ENCODE data around the gene PCDH18. TPM values are rescaled to one million over a fixed set of nuclear protein-coding genes. Genes with fewer than 3 reads are reported as not detected.
"Not testable (repeated sequence)": the region's sequence is repeated elsewhere in the genome, so short reads cannot be mapped to it uniquely, and the experiment has no call there.

The PCDH18 gene
- polyA plus RNA-seq, 1 donor (not counting 4 experiments of a cell fraction or from before 2014, with no cell fraction given), result 0.08 TPM

DNA sequence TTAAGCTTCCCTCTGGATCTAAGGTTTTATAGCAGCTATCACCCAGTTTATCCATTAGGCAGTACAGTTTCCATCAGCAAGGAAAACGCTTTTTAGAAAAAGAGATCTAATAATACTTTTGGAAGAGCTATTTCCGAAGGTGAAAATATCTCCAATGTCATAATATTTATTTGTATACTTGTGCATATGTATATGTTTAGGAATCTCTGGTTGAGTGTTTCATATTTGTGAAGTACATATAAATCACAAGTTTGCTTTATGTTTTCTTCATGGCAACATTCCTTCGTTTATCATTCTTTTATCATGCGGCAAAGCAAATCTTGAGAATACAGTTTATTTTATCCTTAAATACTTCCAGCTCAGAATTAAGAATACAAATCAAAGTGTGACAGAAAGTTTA, 6.2 kb upstream of the PCDH18 start:
- no peak for FAIRE-seq

DNA sequence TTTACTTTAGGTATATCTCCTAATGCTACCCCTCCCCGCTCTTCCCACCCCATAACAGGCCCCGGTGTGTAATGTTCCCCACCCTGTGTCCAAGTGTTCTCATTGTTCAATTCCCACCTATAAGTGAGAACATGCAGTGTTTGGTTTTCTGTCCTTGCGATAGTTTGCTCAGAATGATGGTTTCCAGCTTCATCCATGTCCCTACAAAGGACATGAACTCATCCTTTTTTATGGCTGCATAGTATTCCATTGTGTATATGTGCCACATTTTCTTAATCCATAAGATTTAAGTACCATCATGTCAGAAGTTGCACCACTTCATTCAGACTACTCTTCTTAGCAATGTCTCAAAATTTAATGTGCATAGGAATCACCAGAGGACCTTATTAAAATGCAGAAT, 5.5 kb upstream of the PCDH18 start:
- H3K36me3 ChIP-seq (ENCODE audit: control insufficient read depth in 2 of 2, extremely low read depth in 1 of 2, insufficient read depth in 2 of 2, low read length in 2 of 2); H3K79me2 ChIP-seq (ENCODE audit: control insufficient read depth, insufficient read depth, low read length); H3K27me3 ChIP-seq (ENCODE audit: control insufficient read depth, extremely low read depth, insufficient read depth, low read length); H3K4me1 ChIP-seq (ENCODE audit: control insufficient read depth, extremely low read depth, insufficient read depth, low read length); H3K27ac ChIP-seq (ENCODE audit: control insufficient read depth, insufficient read depth, low read length); H3K9me1 ChIP-seq (ENCODE audit: control insufficient read depth, extremely low read depth, insufficient read depth, low read length); dilution Hi-C loops (cut with MboI; ENCODE audit: extremely low pct_ligation_motif_present, low sequenced_read_pairs); H2AFZ ChIP-seq (ENCODE audit: control insufficient read depth, low read length); FAIRE-seq; H3K4me3 ChIP-seq (ENCODE audit: control insufficient read depth in 2 of 3, extremely low read depth in 1 of 3, insufficient read depth in 2 of 3, low read depth in 1 of 3, low read length in 3 of 3); H3K9me3 ChIP-seq (ENCODE audit: control insufficient read depth, low read depth, low read length); H4K20me1 ChIP-seq (ENCODE audit: control insufficient read depth, extremely low read depth, insufficient read depth, low read length); H3K9ac ChIP-seq (ENCODE audit: control insufficient read depth, extremely low read depth, insufficient read depth, low read length); DNase-seq (ENCODE audit: low read depth, low spot score); H3K4me2 ChIP-seq (ENCODE audit: control insufficient read depth, extremely low read depth, insufficient read depth, low read depth, low read length): not testable (repeated sequence)

More for the DNA sequence above, 6.2 kb upstream of the PCDH18 start:
- TF ChIP-seq, protein P1, sequence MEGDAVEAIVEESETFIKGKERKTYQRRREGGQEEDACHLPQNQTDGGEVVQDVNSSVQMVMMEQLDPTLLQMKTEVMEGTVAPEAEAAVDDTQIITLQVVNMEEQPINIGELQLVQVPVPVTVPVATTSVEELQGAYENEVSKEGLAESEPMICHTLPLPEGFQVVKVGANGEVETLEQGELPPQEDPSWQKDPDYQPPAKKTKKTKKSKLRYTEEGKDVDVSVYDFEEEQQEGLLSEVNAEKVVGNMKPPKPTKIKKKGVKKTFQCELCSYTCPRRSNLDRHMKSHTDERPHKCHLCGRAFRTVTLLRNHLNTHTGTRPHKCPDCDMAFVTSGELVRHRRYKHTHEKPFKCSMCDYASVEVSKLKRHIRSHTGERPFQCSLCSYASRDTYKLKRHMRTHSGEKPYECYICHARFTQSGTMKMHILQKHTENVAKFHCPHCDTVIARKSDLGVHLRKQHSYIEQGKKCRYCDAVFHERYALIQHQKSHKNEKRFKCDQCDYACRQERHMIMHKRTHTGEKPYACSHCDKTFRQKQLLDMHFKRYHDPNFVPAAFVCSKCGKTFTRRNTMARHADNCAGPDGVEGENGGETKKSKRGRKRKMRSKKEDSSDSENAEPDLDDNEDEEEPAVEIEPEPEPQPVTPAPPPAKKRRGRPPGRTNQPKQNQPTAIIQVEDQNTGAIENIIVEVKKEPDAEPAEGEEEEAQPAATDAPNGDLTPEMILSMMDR (optimal IDR thresholded peaks at IDR 0.05 in 1 of 3, IDR thresholded peaks at IDR 0.05 in 1 of 3, conservative IDR thresholded peaks at IDR 0.05 in 1 of 3; ENCODE audit: extremely low read depth in 1 of 3, insufficient read depth in 2 of 3, low read length in 3 of 3), result no peak
- TF ChIP-seq EZH2 (IDR thresholded peaks at IDR 0.05; ENCODE audit: low read length), result no peak
- dilution Hi-C loops (cut with MboI; ENCODE audit: extremely low pct_ligation_motif_present, low sequenced_read_pairs), result no loop called here
- no peaks in the 10 kb centered on the region for H3K36me3 ChIP-seq (ENCODE audit: control insufficient read depth in 2 of 2, extremely low read depth in 1 of 2, insufficient read depth in 2 of 2, low read length in 2 of 2)
- H3K27ac ChIP-seq (ENCODE audit: control insufficient read depth, insufficient read depth, low read length), result no peak overlapping the region
- H3K79me2 ChIP-seq (ENCODE audit: control insufficient read depth, insufficient read depth, low read length), result no peaks in the 10 kb centered on the region
- H3K9me3 ChIP-seq (ENCODE audit: control insufficient read depth, low read depth, low read length), result no peaks in the 10 kb centered on the region
- no peak overlapping the region for H3K9ac ChIP-seq (ENCODE audit: control insufficient read depth, extremely low read depth, insufficient read depth, low read length)
- H3K4me3 ChIP-seq (ENCODE audit: control insufficient read depth in 2 of 3, extremely low read depth in 1 of 3, insufficient read depth in 2 of 3, low read depth in 1 of 3, low read length in 3 of 3), result no peak overlapping the region
- no peaks in the 10 kb centered on the region for H4K20me1 ChIP-seq (ENCODE audit: control insufficient read depth, extremely low read depth, insufficient read depth, low read length)
- no peak for DNase-seq (ENCODE audit: low read depth, low spot score)
- H3K4me2 ChIP-seq (ENCODE audit: control insufficient read depth, extremely low read depth, insufficient read depth, low read depth, low read length), result no peak overlapping the region
- H3K4me1 ChIP-seq (ENCODE audit: control insufficient read depth, extremely low read depth, insufficient read depth, low read length), result no peaks in the 10 kb centered on the region
- H3K27me3 ChIP-seq (ENCODE audit: control insufficient read depth, extremely low read depth, insufficient read depth, low read length), result no peaks in the 10 kb centered on the region
- H3K9me1 ChIP-seq (ENCODE audit: control insufficient read depth, extremely low read depth, insufficient read depth, low read length), result no peaks in the 10 kb centered on the region
- H2AFZ ChIP-seq (ENCODE audit: control insufficient read depth, low read length), result no peak overlapping the region

All from keratinocyte (primary cell).